ENCODE results near the gene GALR1.

The GALR1 gene, protein sequence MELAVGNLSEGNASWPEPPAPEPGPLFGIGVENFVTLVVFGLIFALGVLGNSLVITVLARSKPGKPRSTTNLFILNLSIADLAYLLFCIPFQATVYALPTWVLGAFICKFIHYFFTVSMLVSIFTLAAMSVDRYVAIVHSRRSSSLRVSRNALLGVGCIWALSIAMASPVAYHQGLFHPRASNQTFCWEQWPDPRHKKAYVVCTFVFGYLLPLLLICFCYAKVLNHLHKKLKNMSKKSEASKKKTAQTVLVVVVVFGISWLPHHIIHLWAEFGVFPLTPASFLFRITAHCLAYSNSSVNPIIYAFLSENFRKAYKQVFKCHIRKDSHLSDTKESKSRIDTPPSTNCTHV

DNA sequence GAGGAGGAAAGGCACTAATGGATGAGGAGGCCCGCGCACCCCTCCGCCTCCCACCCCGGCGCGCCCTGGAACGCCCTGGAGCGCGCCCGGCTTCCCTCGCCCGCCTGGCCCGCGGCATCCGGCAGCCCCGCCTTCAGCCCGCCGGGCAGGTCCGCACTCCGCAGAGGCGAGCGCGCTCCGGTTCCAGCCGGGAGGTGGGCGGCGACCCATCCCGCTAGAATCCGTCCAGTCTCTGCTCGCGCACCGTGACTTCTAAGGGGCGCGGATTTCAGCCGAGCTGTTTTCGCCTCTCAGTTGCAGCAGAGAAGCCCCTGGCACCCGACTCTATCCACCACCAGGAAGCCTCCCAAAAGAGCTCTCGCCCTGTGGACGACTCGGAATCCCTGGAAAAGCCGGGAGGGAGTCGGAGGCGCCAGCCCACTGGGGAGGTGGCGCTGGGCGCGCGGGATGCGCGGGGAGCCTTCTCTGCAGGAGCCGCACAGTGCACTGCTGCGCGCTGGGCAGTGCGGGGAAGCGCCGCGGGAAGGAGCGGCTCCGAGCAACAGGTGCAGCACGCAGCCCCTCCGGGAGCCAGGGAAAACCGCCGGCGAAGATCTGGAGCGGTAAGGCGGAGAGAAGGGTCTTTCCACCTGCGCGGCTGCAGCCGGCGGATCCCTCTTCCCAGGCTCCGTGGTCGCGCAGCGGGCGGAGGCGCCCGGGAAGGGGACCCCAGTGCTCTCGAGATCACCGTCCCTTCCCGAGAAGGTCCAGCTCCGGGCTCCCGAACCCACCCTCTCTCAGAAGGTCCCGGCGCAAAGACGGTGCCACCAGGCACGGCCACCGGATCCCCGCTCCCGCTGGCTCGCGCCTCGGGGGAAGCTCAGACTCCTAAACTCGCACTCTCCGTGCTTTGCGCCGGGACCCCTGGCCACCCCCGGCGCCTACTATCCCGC is at the start of gene GALR1:
GALR1 (plus strand) TSS at position 280 of the 932 bp plus-strand sequence. CDS start 701 bp downstream, outside the sequence.
- peak within 1 kb of the TSS; percentile 37 for H3K4me3 ChIP-seq (ENCODE audit: low read depth, low read length)
- H3K27ac ChIP-seq = no peak within 1 kb of the TSS
- TF ChIP-seq, protein P1, sequence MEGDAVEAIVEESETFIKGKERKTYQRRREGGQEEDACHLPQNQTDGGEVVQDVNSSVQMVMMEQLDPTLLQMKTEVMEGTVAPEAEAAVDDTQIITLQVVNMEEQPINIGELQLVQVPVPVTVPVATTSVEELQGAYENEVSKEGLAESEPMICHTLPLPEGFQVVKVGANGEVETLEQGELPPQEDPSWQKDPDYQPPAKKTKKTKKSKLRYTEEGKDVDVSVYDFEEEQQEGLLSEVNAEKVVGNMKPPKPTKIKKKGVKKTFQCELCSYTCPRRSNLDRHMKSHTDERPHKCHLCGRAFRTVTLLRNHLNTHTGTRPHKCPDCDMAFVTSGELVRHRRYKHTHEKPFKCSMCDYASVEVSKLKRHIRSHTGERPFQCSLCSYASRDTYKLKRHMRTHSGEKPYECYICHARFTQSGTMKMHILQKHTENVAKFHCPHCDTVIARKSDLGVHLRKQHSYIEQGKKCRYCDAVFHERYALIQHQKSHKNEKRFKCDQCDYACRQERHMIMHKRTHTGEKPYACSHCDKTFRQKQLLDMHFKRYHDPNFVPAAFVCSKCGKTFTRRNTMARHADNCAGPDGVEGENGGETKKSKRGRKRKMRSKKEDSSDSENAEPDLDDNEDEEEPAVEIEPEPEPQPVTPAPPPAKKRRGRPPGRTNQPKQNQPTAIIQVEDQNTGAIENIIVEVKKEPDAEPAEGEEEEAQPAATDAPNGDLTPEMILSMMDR (IDR thresholded peaks at IDR 0.05; ENCODE audit: low read depth, low read length, missing control alignments) = no peak
- no peak for DNase-seq
- peaks cover 41% of the 10 kb centered on the region for H3K27me3 ChIP-seq (replicated peaks)
- in situ Hi-C loops (cut with HindIII; ENCODE audit: low pct_ligation_motif_present, low sequenced_read_pairs) = no loop called here
- H3K36me3 ChIP-seq (replicated peaks) = no peaks in the 10 kb centered on the region

DNA sequence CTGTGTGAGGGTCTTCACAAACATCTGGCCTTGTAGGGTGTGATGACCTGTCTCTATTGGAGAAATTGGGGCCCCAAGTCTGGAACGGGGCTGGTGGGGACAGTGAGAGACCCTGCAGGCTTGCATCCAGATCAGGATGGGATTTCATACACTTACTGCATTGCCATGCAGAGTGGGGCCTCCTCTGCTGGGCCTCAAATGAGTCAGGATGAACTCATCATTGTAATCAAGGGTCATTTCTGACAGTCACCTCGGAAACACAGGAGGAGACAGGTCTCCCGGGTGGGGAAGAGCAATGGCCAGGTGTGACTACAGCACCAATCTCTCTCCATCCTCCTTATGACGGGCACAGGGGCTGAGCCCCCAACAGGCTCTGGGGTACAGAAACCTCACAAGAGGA is 48.1 kb upstream of the GALR1 start:
- no peak for DNase-seq
- in situ Hi-C loops (cut with HindIII; ENCODE audit: low pct_ligation_motif_present, low sequenced_read_pairs) = loop anchor here (25.0 kb wide), 1 partner anchor 139 kb away; no protein-coding TSS in a partner anchor
- Histone ChIP-seq H3K27me3 (replicated peaks) (no peaks in the 10 kb centered on the region), H3K27ac (no peak overlapping the region), H3K4me3 (ENCODE audit: low read depth, low read length) (no peak overlapping the region), H3K36me3 (replicated peaks) (no peaks in the 10 kb centered on the region)
- TF ChIP-seq, protein P1 (IDR thresholded peaks at IDR 0.05; ENCODE audit: low read depth, low read length, missing control alignments) = no peak

DNA sequence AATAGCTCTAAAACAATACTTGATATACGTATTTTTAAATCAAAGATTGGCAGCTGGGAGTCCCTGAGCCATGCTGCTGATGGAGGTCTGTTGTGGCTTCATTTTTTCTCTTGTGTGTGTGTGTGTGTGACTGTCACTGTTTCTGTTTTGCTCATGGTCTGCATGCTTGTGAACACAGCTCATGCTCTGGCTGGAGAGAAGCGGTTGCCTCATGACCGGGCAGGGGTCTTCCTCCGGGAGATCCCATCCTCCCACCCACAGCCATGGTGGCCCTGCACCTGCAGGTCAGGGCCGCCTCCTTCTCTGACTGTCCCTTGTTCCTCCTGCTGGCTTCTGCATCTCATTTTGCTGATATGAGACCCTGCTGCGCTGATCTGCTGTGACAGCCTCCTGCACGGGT is 47.3 kb upstream of the GALR1 start:
- Histone ChIP-seq H3K4me3 (ENCODE audit: low read depth, low read length) (no peak overlapping the region), H3K27me3 (replicated peaks) (no peaks in the 10 kb centered on the region), H3K27ac (no peak overlapping the region), H3K36me3 (replicated peaks) (no peaks in the 10 kb centered on the region)
- in situ Hi-C loops (cut with HindIII; ENCODE audit: low pct_ligation_motif_present, low sequenced_read_pairs) = loop anchor here (25.0 kb wide), 1 partner anchor 140 kb away; no protein-coding TSS in a partner anchor
- TF ChIP-seq, protein P1 (IDR thresholded peaks at IDR 0.05; ENCODE audit: low read depth, low read length, missing control alignments) = no peak
- DNase-seq = no peak

DNA sequence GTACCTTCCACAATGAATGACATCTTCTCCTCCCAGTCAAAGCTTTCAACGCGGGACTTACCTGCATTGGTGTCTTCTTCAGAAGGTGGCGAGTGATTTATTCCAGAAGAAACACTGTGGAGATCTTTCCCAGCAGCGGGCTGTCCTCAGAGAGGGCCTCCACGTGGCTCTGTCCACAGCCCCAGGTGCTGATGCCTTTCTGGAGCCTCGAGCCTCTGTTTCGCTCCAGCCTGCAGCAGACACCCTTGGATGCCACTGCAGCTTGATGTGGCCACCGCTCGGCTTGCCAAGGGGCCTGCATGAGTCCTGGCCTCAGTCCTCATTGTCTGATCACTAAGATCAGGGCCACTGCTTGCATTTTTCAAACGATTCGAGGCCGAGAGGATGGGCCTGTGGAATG is 46.6 kb upstream of the GALR1 start:
- H3K36me3 ChIP-seq (replicated peaks) = no peaks in the 10 kb centered on the region
- H3K27me3 ChIP-seq (replicated peaks) = no peaks in the 10 kb centered on the region
- no peak for DNase-seq
- H3K27ac ChIP-seq = no peak overlapping the region
- TF ChIP-seq, protein P1 (IDR thresholded peaks at IDR 0.05; ENCODE audit: low read depth, low read length, missing control alignments) = no peak
- in situ Hi-C loops (cut with HindIII; ENCODE audit: low pct_ligation_motif_present, low sequenced_read_pairs) = loop anchor here (25.0 kb wide), 1 partner anchor 141 kb away; no protein-coding TSS in a partner anchor
- no peak overlapping the region for H3K4me3 ChIP-seq (ENCODE audit: low read depth, low read length)

DNA sequence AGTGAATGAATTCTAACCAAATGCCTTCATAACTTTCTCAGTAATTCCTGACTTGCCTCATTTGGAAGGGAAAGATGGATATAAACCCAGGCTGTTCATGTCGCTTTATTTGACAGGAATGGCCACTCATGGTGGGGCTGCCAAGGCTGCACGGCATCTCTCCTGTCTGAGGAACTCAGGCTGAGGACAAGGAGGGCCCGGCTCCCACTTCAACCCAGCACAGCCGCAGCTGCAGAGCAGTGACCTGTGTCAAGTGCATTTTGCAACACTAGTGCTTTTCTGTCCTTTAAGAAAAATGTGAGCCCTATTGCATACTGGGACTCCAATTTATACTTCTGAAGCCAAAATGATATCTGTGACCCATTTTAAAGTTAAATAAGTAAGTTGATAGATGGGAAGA is 45.8 kb upstream of the GALR1 start:
- no peak overlapping the region for H3K27ac ChIP-seq
- TF ChIP-seq, protein P1 (IDR thresholded peaks at IDR 0.05; ENCODE audit: low read depth, low read length, missing control alignments) = no peak
- no peak for DNase-seq
- no peak overlapping the region for H3K4me3 ChIP-seq (ENCODE audit: low read depth, low read length)
- no peaks in the 10 kb centered on the region for H3K36me3 ChIP-seq (replicated peaks)
- in situ Hi-C loops (cut with HindIII; ENCODE audit: low pct_ligation_motif_present, low sequenced_read_pairs) = loop anchor here (25.0 kb wide), 1 partner anchor 142 kb away; no protein-coding TSS in a partner anchor
- no peaks in the 10 kb centered on the region for H3K27me3 ChIP-seq (replicated peaks)
